Trophoblast cell (in vitro differentiated cells and primary cell): ENCODE results near the gene SKP2.

Experiments
- DNase-seq, 2 donors: peaks; one replicate each; pipeline ENCODE4 v3.0.0-alpha.2; 2016
- H2AFZ ChIP-seq: 2 replicates; pipeline ENCODE4 v1.6.1; 2013; ENCODE audit warnings: low read length, moderate library complexity, mild to moderate bottlenecking; ENCODE audit not compliant: insufficient read depth, poor library complexity
- H2AK5ac ChIP-seq: 2 replicates; pipeline ENCODE4 v1.6.1; 2013; ENCODE audit warnings: mild to moderate bottlenecking, low read length
- H2BK120ac ChIP-seq: 2 replicates; pipeline ENCODE4 v1.6.1; 2013; ENCODE audit warnings: low read length, mild to moderate bottlenecking, moderate library complexity; ENCODE audit not compliant: insufficient read depth, poor library complexity
- H2BK12ac ChIP-seq: 2 replicates; pipeline ENCODE4 v1.6.1; 2013; ENCODE audit warnings: mild to moderate bottlenecking, low read length, moderate library complexity
- H2BK5ac ChIP-seq: 2 replicates; pipeline ENCODE4 v1.6.1; 2013; ENCODE audit warnings: low read length, low read depth, moderate library complexity, mild to moderate bottlenecking; ENCODE audit not compliant: poor library complexity
- H3K14ac ChIP-seq: 2 replicates; pipeline ENCODE4 v1.6.1; 2013; ENCODE audit warnings: mild to moderate bottlenecking, low read length
- H3K18ac ChIP-seq: 2 replicates; pipeline ENCODE4 v1.6.1; 2013; ENCODE audit warnings: mild to moderate bottlenecking, low read length
- H3K23ac ChIP-seq: 2 replicates; pipeline ENCODE4 v1.6.1; 2013; ENCODE audit warnings: low read length
- H3K27ac ChIP-seq: 2 replicates; pipeline ENCODE4 v1.5.1; 2013; ENCODE audit warnings: low read depth, mild to moderate bottlenecking, inconsistent platforms, low read length, moderate library complexity
- H3K27me3 ChIP-seq: 2 replicates; pipeline ENCODE4 v1.6.1; 2013; ENCODE audit warnings: inconsistent platforms, mild to moderate bottlenecking, low read length, moderate library complexity; ENCODE audit not compliant: insufficient read depth
- H3K36me3 ChIP-seq, 2 experiments: 1 replicate in 1 of 2; 2 replicates in 1 of 2; pipeline ENCODE4 v1.6.1; 2013; ENCODE audit warnings: low read length in 2 of 2, mild to moderate bottlenecking in 2 of 2, moderate library complexity in 1 of 2; ENCODE audit not compliant: insufficient read depth in 2 of 2, control insufficient read depth in 1 of 2
- H3K4ac ChIP-seq: 2 replicates; pipeline ENCODE4 v1.6.1; 2013; ENCODE audit warnings: low read depth, mild to moderate bottlenecking, low read length, moderate library complexity
- H3K4me1 ChIP-seq, 2 experiments: 1 replicate in 1 of 2; 2 replicates in 1 of 2; pipeline ENCODE4 v1.6.1; 2013; ENCODE audit warnings: low read length in 2 of 2, mild to moderate bottlenecking in 2 of 2, moderate library complexity in 1 of 2; ENCODE audit not compliant: insufficient read depth in 2 of 2, control insufficient read depth in 1 of 2
- H3K4me2 ChIP-seq: 2 replicates; pipeline ENCODE4 v1.6.1; 2013; ENCODE audit warnings: inconsistent platforms, mild to moderate bottlenecking, low read length, moderate library complexity
- H3K4me3 ChIP-seq: 2 replicates; pipeline ENCODE4 v1.5.1; 2013; ENCODE audit warnings: mild to moderate bottlenecking, low read depth, low read length, inconsistent platforms
- H3K79me1 ChIP-seq: one replicate; pipeline ENCODE4 v1.6.1; 2013; ENCODE audit warnings: low read length
- H3K79me2 ChIP-seq: 2 replicates; pipeline ENCODE4 v1.6.1; 2013; ENCODE audit warnings: low read length, mild to moderate bottlenecking; ENCODE audit not compliant: control insufficient read depth, insufficient read depth, poor library complexity
- H3K9ac ChIP-seq: 2 replicates; pipeline ENCODE4 v1.6.1; 2013; ENCODE audit warnings: mild to moderate bottlenecking, low read length
- H3K9me3 ChIP-seq: 2 replicates; pipeline ENCODE4 v1.6.1; 2013; ENCODE audit warnings: low read depth, mild to moderate bottlenecking, control low read depth, inconsistent platforms, low read length; ENCODE audit not compliant: insufficient read depth
- H4K12ac ChIP-seq: 2 replicates; pipeline ENCODE4 v1.6.1; 2013; ENCODE audit warnings: low read depth, mild to moderate bottlenecking, low read length, moderate library complexity
- H4K8ac ChIP-seq: 2 replicates; pipeline ENCODE4 v1.6.1; 2013; ENCODE audit warnings: low read depth, mild to moderate bottlenecking, low read length, moderate library complexity
- H4K91ac ChIP-seq: one replicate; pipeline ENCODE4 v1.6.1; 2013; ENCODE audit warnings: low read depth, mild to moderate bottlenecking, low read length, moderate library complexity
- WGBS: extraction: QIAGEN DNeasy Blood & Tissue Kit; methylation state at CpG from one replicate; pipeline ENCODE4 v1.1.7; 2013; ENCODE audit warnings: missing lambda C conversion rate; ENCODE audit not compliant: insufficient read length, insufficient coverage; ENCODE audit errors: extremely low coverage; 5-methylcytosine and 5-hydroxymethylcytosine counted together

The SKP2 gene

GRCh38 chr5:36209664-36210063, 57.8 kb downstream of the SKP2 start:
- Histone ChIP-seq H2BK5ac (no peak overlapping the region), H3K36me3 (peaks cover 0 to 2% of the 10 kb centered on the region in 2 experiments), H3K79me2 (no peaks in the 10 kb centered on the region), H2AK5ac (no peak overlapping the region), H3K9ac (no peak overlapping the region), H3K27me3 (no peaks in the 10 kb centered on the region), H3K9me3 (no peaks in the 10 kb centered on the region), H2BK12ac (no peak overlapping the region), H2BK120ac (no peak overlapping the region), H3K18ac (no peak overlapping the region), H3K4me3 (no peak overlapping the region), H3K27ac (no peak overlapping the region), H3K4me1 (no peaks in the 10 kb centered on the region), H2AFZ (no peak overlapping the region), H3K4ac (no peak overlapping the region), H4K91ac (no peak overlapping the region), H3K4me2 (no peak overlapping the region), H3K14ac (no peak overlapping the region), H4K8ac (no peak overlapping the region), H3K79me1 (no peaks in the 10 kb centered on the region), H4K12ac (no peak overlapping the region), H3K23ac (no peak overlapping the region)
- no CpG with 5 or more reads among the region's 3 CpGs for WGBS
- no peak for DNase-seq

GRCh38 chr5:36214436-36214835, 62.5 kb downstream of the SKP2 start:
- Histone ChIP-seq H3K18ac (no peak overlapping the region), H3K79me2 (no peaks in the 10 kb centered on the region), H3K23ac (no peak overlapping the region), H3K36me3 (peaks cover 0 to 3% of the 10 kb centered on the region in 2 experiments), H4K12ac (no peak overlapping the region), H2AFZ (no peak overlapping the region), H3K4me3 (no peak overlapping the region), H2BK12ac (no peak overlapping the region), H3K9me3 (no peaks in the 10 kb centered on the region), H3K9ac (no peak overlapping the region), H3K4me2 (no peak overlapping the region), H4K91ac (no peak overlapping the region), H3K27ac (no peak overlapping the region), H2BK5ac (no peak overlapping the region), H3K4ac (no peak overlapping the region), H2BK120ac (no peak overlapping the region), H2AK5ac (no peak overlapping the region), H3K27me3 (no peaks in the 10 kb centered on the region), H3K4me1 (no peaks in the 10 kb centered on the region), H4K8ac (no peak overlapping the region), H3K79me1 (no peaks in the 10 kb centered on the region), H3K14ac (no peak overlapping the region)
- no CpG with 5 or more reads among the region's 3 CpGs for WGBS
- DNase-seq = no peak

- no peak overlapping the region for H3K14ac ChIP-seq
- DNase-seq = no peak
- peaks cover 0 to 3% of the 10 kb centered on the region in 2 experiments for H3K36me3 ChIP-seq
- no peaks in the 10 kb centered on the region for H3K9me3 ChIP-seq
- H2AFZ ChIP-seq = no peak overlapping the region
- H2AK5ac ChIP-seq = no peak overlapping the region
- H2BK5ac ChIP-seq = no peak overlapping the region
- no peak overlapping the region for H4K91ac ChIP-seq
- no peak overlapping the region for H3K27ac ChIP-seq
- no peaks in the 10 kb centered on the region for H3K79me2 ChIP-seq
- H4K8ac ChIP-seq = no peak overlapping the region
- no CpG with 5 or more reads among the region's 2 CpGs for WGBS
- H4K12ac ChIP-seq = no peak overlapping the region
- H2BK120ac ChIP-seq = no peak overlapping the region
- no peak overlapping the region for H3K4me3 ChIP-seq
- H2BK12ac ChIP-seq = no peak overlapping the region
- H3K4ac ChIP-seq = no peak overlapping the region
- H3K18ac ChIP-seq = no peak overlapping the region
- no peaks in the 10 kb centered on the region for H3K27me3 ChIP-seq
- no peak overlapping the region for H3K9ac ChIP-seq
- no peaks in the 10 kb centered on the region for H3K4me1 ChIP-seq
- H3K23ac ChIP-seq = no peak overlapping the region
- H3K79me1 ChIP-seq = no peaks in the 10 kb centered on the region
- H3K4me2 ChIP-seq = no peak overlapping the region
Observed at GRCh38 chr5:36215910-36216309, 64.0 kb downstream of the SKP2 start.

- H3K4me3 ChIP-seq = no peak overlapping the region
- H3K23ac ChIP-seq = no peak overlapping the region
- H3K79me1 ChIP-seq = no peaks in the 10 kb centered on the region
- H3K27ac ChIP-seq = no peak overlapping the region
- H2AK5ac ChIP-seq = no peak overlapping the region
- no peaks in the 10 kb centered on the region for H3K79me2 ChIP-seq
- no peak overlapping the region for H3K14ac ChIP-seq
- no peak overlapping the region for H2BK120ac ChIP-seq
- no peak overlapping the region for H3K4ac ChIP-seq
- no peak overlapping the region for H2AFZ ChIP-seq
- DNase-seq = no peak
- H2BK5ac ChIP-seq = no peak overlapping the region
- no peak overlapping the region for H2BK12ac ChIP-seq
- H3K4me2 ChIP-seq = no peak overlapping the region
- H4K91ac ChIP-seq = no peak overlapping the region
- H4K8ac ChIP-seq = no peak overlapping the region
- no CpG with 5 or more reads among the region's 1 CpG for WGBS
- H3K9ac ChIP-seq = no peak overlapping the region
- H3K18ac ChIP-seq = no peak overlapping the region
- H3K4me1 ChIP-seq = no peaks in the 10 kb centered on the region
- H4K12ac ChIP-seq = no peak overlapping the region
- H3K27me3 ChIP-seq = no peaks in the 10 kb centered on the region
- no peaks in the 10 kb centered on the region for H3K9me3 ChIP-seq
- H3K36me3 ChIP-seq = peaks cover 0 to 3% of the 10 kb centered on the region in 2 experiments
Observed at GRCh38 chr5:36217567-36217966, 65.7 kb downstream of the SKP2 start.
